Thymus (tissue), 11 donors: ENCODE data around the gene ELMO3. TPM values are rescaled to one million over a fixed set of nuclear protein-coding genes. Genes with fewer than 3 reads are reported as not detected.

Source experiments
- DNase-seq, 9 donors: peaks; one replicate each; pipeline ENCODE4 v3.0.0-alpha.2; 2013; ENCODE audit warnings: low spot score in 9 of 9, low read depth in 6 of 9, missing footprints in 1 of 9
- H3K27ac ChIP-seq, 2 donors: one replicate each; pipeline ENCODE4 v1.5.1; 2013; ENCODE audit warnings: control low read depth in 1 of 2, low read depth in 1 of 2, low read length in 1 of 2, mild to moderate bottlenecking in 1 of 2, moderate library complexity in 1 of 2
- H3K27me3 ChIP-seq, 2 donors: one replicate each; pipeline ENCODE4 v1.5.1; 2013; ENCODE audit warnings: low read length in 1 of 2; ENCODE audit not compliant: control insufficient read depth in 2 of 2, insufficient read depth in 1 of 2
- H3K36me3 ChIP-seq, 2 donors: one replicate each; pipeline ENCODE4 v1.5.1; 2013; ENCODE audit warnings: low read length in 1 of 2, mild to moderate bottlenecking in 1 of 2, moderate library complexity in 1 of 2; ENCODE audit not compliant: control insufficient read depth in 2 of 2, insufficient read depth in 2 of 2
- H3K4me1 ChIP-seq, 2 donors: one replicate each; pipeline ENCODE4 v1.5.1; 2013; ENCODE audit warnings: low read length in 2 of 2; ENCODE audit not compliant: control insufficient read depth in 2 of 2, insufficient read depth in 2 of 2
- H3K4me3 ChIP-seq, 2 donors: one replicate each; pipeline ENCODE4 v1.5.1; 2013; ENCODE audit warnings: low read length in 2 of 2, control low read depth in 1 of 2, mild to moderate bottlenecking in 1 of 2
- H3K9me3 ChIP-seq, 2 donors: one replicate each; pipeline ENCODE4 v1.5.1; 2013; ENCODE audit warnings: low read length in 1 of 2, mild to moderate bottlenecking in 1 of 2; ENCODE audit not compliant: control insufficient read depth in 2 of 2, insufficient read depth in 1 of 2
- WGBS: extraction: QIAGEN DNeasy Blood & Tissue Kit; methylation state at CpG from one replicate; pipeline ENCODE4 v1.1.7; 2013; 5-methylcytosine and 5-hydroxymethylcytosine counted together
- polyA plus RNA-seq: library from polyadenylated mRNA; stranded (reverse); fragments of 200-250 nt; gene quantifications from one replicate; pipeline ENCODE4 v1.2.3, GENCODE V29; 2013
- total RNA-seq: library from RNA; stranded (reverse); fragments of 120-200 nt; gene quantifications from one replicate; pipeline ENCODE4 v1.2.4, GENCODE V29; 2013
- donor health status: healthy.

Gene ELMO3
- total and polyA plus RNA-seq, 2 donors = 2.3 to 15.3 TPM

GRCh38 chr16:67184995-67185650, 13.8 kb upstream of the ELMO3 start:
- Histone ChIP-seq H3K27me3 (peaks cover 18 to 49% of the 10 kb centered on the region in 2 donors), H3K4me3 (peak overlapping the region; percentile 75 to 86), H3K9me3 (peaks cover 0 to 3% of the 10 kb centered on the region in 2 donors), H3K36me3 (no peaks in the 10 kb centered on the region), H3K4me1 (peaks cover 11 to 26% of the 10 kb centered on the region in 2 donors), H3K27ac (no peak overlapping the region)
- WGBS = 19% methylated on average over 43 of the region's 43 CpGs
- peak in 7 of 9 donors; percentile 37 to 76 (median 64) for DNase-seq

DNA sequence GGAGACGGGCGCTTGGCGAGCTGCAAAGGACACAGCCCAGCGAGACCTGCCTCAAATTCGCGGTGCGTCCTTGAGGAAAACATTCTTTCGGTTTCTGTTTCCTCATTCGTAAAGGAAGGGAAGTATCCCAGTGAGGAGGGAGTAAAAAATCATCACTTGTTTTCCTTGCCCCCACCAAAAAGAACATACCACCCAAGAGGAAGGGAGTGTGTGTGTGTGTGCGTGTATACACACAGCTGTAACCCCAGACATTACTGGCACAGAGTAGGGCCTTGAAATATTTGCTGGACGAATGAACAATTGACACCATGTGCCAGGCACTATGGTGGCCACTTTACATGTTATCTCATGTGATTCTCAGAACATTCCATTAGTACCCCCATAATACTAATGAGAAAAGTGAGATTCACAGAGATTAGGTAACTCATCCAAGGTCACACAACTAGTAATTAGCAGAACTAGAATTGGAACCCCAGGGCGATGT, 13.2 kb upstream of the ELMO3 start:
- H3K36me3 ChIP-seq = no peaks in the 10 kb centered on the region
- peak overlapping the region in 1 of 2 donors; percentile 14 for H3K4me3 ChIP-seq
- H3K27me3 ChIP-seq = peaks cover 18 to 49% of the 10 kb centered on the region in 2 donors
- H3K9me3 ChIP-seq = peaks cover 0 to 3% of the 10 kb centered on the region in 2 donors
- peaks cover 11 to 26% of the 10 kb centered on the region in 2 donors for H3K4me1 ChIP-seq
- H3K27ac ChIP-seq = no peak overlapping the region
- no peak for DNase-seq
- WGBS = 14% methylated on average over 12 of the region's 12 CpGs

GRCh38 chr16:67186550-67186950, 12.4 kb upstream of the ELMO3 start:
- peaks cover 14 to 29% of the 10 kb centered on the region in 2 donors for H3K4me1 ChIP-seq
- 83% methylated on average over 5 of the region's 5 CpGs for WGBS

DNA sequence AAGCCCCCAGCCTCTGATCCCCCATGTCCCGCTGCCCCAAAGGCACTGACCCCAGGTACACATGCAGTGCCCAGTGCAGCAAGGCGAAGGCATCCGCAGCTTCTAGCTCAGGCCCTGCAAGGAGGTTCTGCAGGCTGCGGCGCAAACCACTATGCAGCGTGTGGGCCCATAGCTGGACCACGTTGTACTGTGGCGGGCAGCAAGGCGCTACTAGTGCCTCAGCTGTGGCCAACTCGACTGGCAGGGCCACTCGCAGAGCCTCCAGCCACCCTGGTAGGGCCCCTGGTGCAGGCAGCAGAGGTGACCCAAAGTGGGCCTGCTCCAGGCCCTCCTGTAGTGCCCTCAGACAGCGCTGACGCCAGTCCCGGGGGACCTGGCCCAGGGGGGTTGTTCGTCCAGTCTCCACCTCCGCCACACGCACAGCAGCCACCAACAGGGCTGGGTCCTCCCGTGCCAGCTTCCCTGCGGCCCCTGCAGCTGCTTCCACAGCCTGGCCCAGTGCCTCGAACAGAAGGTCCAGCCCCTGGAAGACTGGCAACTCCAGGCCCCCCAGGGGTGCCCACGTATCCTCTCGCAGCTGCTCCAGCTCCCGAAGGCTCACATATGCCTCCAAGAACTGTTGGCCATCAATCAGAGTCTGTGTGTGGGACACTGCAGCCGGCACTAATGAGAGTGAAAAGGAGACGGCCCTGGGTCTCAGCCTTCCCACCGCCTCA, 11.6 kb upstream of the ELMO3 start:
- Histone ChIP-seq H3K9me3 (peaks cover 0 to 3% of the 10 kb centered on the region in 2 donors), H3K4me1 (peaks cover 17 to 30% of the 10 kb centered on the region in 2 donors), H3K27me3 (peaks cover 18 to 49% of the 10 kb centered on the region in 2 donors), H3K4me3 (no peak overlapping the region), H3K27ac (no peak overlapping the region), H3K36me3 (no peaks in the 10 kb centered on the region)
- DNase-seq = no peak
- WGBS = 94% methylated on average over 26 of the region's 26 CpGs

More at GRCh38 chr16:67186550-67186950, 12.4 kb upstream of the ELMO3 start:
- H3K4me3 ChIP-seq = no peak overlapping the region
- no peak overlapping the region for H3K27ac ChIP-seq
- no peaks in the 10 kb centered on the region for H3K36me3 ChIP-seq
- no peak for DNase-seq
- H3K9me3 ChIP-seq = peaks cover 0 to 3% of the 10 kb centered on the region in 2 donors
- peaks cover 18 to 49% of the 10 kb centered on the region in 2 donors for H3K27me3 ChIP-seq

GRCh38 chr16:67188323-67188722, 10.6 kb upstream of the ELMO3 start:
- H3K27me3 ChIP-seq = peaks cover 18 to 49% of the 10 kb centered on the region in 2 donors
- no peak overlapping the region for H3K4me3 ChIP-seq
- H3K9me3 ChIP-seq = peaks cover 0 to 3% of the 10 kb centered on the region in 2 donors
- H3K36me3 ChIP-seq = peaks cover 0 to 1% of the 10 kb centered on the region in 2 donors
- DNase-seq = no peak
- 91% methylated on average over 4 of the region's 4 CpGs for WGBS
- no peak overlapping the region for H3K27ac ChIP-seq
- H3K4me1 ChIP-seq = peaks cover 24 to 32% of the 10 kb centered on the region in 2 donors

- Histone ChIP-seq H3K27me3 (peaks cover 18 to 49% of the 10 kb centered on the region in 2 donors), H3K36me3 (peaks cover 0 to 6% of the 10 kb centered on the region in 2 donors), H3K27ac (no peak overlapping the region), H3K9me3 (peaks cover 0 to 3% of the 10 kb centered on the region in 2 donors), H3K4me1 (peaks cover 27 to 35% of the 10 kb centered on the region in 2 donors), H3K4me3 (no peak overlapping the region)
- no peak for DNase-seq
- WGBS = 96% methylated on average over 15 of the region's 15 CpGs
These were observed 10.1 kb upstream of the ELMO3 start for GRCh38 chr16:67188798-67189197.

- Histone ChIP-seq H3K27ac (no peak within 1 kb of the TSS), H3K36me3 (peaks cover 10 to 18% of the 10 kb centered on the region in 2 donors), H3K9me3 (no peaks in the 10 kb centered on the region), H3K27me3 (peaks cover 12 to 37% of the 10 kb centered on the region in 2 donors), H3K4me1 (peaks cover 21 to 27% of the 10 kb centered on the region in 2 donors), H3K4me3 (no peak within 1 kb of the TSS)
- 72% methylated on average over 6 of the region's 6 CpGs for WGBS
- no peak for DNase-seq
These were observed 8.9 kb upstream of the ELMO3 start, which contains the start of gene EXOC3L1 for GRCh38 chr16:67190041-67190440. Gene EXOC3L1, minus strand, starts transcription at chr16:67190136. Its CDS starts 460 bp downstream, at chr16:67189676.

DNA sequence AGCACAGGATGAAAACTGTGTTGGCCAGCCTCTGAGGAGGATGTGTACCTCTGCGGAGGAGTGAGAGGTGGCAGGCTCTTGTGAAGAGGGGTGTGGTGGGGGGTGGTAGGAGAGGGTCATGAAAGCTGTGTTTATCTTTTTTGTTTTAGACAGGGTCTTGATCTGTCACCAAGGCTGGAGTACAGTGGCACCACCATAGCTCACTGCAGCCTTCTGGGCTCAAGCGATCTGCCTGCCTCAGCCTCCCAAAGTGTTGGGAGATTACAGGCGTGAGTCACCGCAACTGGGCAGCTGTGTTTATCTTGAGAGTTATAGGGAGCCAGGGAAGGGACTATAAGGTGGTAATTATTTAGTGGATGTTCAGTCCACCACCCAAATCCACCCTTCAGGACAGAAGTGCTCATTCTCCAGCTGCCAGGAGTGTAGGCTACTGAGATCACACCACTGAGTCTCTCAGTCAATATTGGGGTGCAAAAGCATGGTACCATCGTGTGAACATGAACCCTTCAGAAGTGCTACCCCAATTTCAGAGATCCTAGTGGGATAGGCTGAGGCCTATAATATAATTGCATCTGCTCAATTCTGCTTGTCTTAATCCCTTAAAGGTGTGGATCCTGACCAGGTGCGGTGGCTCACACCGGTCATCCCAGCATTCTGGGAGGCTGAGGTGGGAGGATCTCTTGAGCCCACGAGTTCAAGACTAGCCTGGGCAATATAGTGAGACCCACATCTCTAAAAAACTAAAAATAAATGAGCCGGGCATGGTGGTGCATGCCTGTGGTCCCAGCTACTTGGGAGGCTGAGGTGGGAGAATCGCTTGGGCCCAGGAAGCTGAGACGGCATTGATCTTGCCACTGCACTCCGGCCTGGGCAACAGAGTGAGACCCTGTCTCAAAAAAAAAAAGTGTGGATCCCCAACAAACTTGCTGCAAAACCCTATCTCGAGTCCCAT, 8.2 kb upstream of the ELMO3 start:
- Histone ChIP-seq H3K36me3 (peaks cover 16 to 25% of the 10 kb centered on the region in 2 donors), H3K4me1 (peaks cover 19 to 21% of the 10 kb centered on the region in 2 donors), H3K27ac (no peak overlapping the region), H3K4me3 (no peak overlapping the region), H3K27me3 (peaks cover 6 to 30% of the 10 kb centered on the region in 2 donors), H3K9me3 (no peaks in the 10 kb centered on the region)
- no peak for DNase-seq
- 96% methylated on average over 13 of the region's 13 CpGs for WGBS
